ENCODE results near the gene NDUFAF2. TPM values are rescaled to one million over a fixed set of nuclear protein-coding genes. Genes with fewer than 3 reads are reported as not detected.
A peak's percentile ranks its signal among the peaks of the same experiment; 100 is the strongest.

NDUFAF2 gene
- total and polyA plus RNA-seq, 10 of the 15 experiments (the other 5 are each of a cell fraction or from before 2014, with no cell fraction given) = 22.4 to 121 (median 65.3) TPM

- TF ChIP-seq ZNF592 (IDR thresholded peaks at IDR 0.05) = peak; percentile 15; the same call in 1 of the 2 replicates
- TF ChIP-seq MTA2 (IDR thresholded peaks at IDR 0.05; ENCODE audit: low read depth) = peak; percentile 99
- TF ChIP-seq GATAD2B (conservative IDR thresholded peaks at IDR 0.05; ENCODE audit: low read depth) = peak; percentile 46; the same call in 1 of the 2 replicates
- no peak; the same call in 1 of the 2 replicates for TF ChIP-seq CBFB (IDR thresholded peaks at IDR 0.05; ENCODE audit: low read depth)
- TF ChIP-seq NFIC (IDR thresholded peaks at IDR 0.05; ENCODE audit: low read depth, low read length) = peak; percentile 86
- TF ChIP-seq CREB1 (IDR thresholded peaks at IDR 0.05; ENCODE audit: low read depth) = 0 out of 2 replicates have a peak, but pooled peaks have one; percentile 47
- TF ChIP-seq CUX1 (IDR thresholded peaks at IDR 0.05; ENCODE audit: insufficient replicate concordance, low read depth, low read length) = no peak
Observed at GRCh38 chr5:61202213-61202612, 257.2 kb downstream of the NDUFAF2 start (continued).

Other genes starting within 250 kb of the NDUFAF2 start
- 30.9 and 36.2 TPM in 2 replicates for gene DEPDC1B, start 245.0 kb upstream of the NDUFAF2 start, total RNA-seq (2014; rRNA removed)
- gene DEPDC1B, start 245.0 kb upstream of the NDUFAF2 start, total RNA-seq (2014; rRNA removed; fragmentation: Illumina TruSeq; extraction: Trizol) = 33.0 and 35.3 TPM in 2 replicates
- 33.1 and 35.7 TPM in 2 replicates for gene DEPDC1B, start 245.0 kb upstream of the NDUFAF2 start, total RNA-seq (2021)
- 55.6 and 79.8 TPM in 2 replicates for gene DEPDC1B, start 245.0 kb upstream of the NDUFAF2 start, polyA plus RNA-seq (2011; rRNA removed)
- 41.9 and 46.4 TPM in 2 replicates for gene DEPDC1B, start 245.0 kb upstream of the NDUFAF2 start, polyA plus RNA-seq (2014; fragmentation: Illumina TruSeq; extraction: Trizol)
- 10 to 100 TPM; 29.7 to 30.1 TPM for gene DEPDC1B, start 245.0 kb upstream of the NDUFAF2 start, polyA plus RNA-seq (2014; fragmentation: Nextera tagmentation; extraction: Ambion mirVana)
- gene DEPDC1B, start 245.0 kb upstream of the NDUFAF2 start, polyA plus RNA-seq (2014; rRNA removed) = 28.0 and 35.2 TPM in 2 replicates
- gene DEPDC1B, start 245.0 kb upstream of the NDUFAF2 start, polyA plus RNA-seq (2016; fragmentation: Nextera tagmentation; extraction: Ambion mirVana) = 10 to 100 TPM; 56.0 to 56.5 TPM
- gene ELOVL7, start 100.9 kb upstream of the NDUFAF2 start, total RNA-seq (2014; rRNA removed) = 0.68 and 1.3 TPM in 2 replicates
- 0.97 and 1.1 TPM in 2 replicates for gene ELOVL7, start 100.9 kb upstream of the NDUFAF2 start, total RNA-seq (2014; rRNA removed; fragmentation: Illumina TruSeq; extraction: Trizol)
- 0.95 and 1.1 TPM in 2 replicates for gene ELOVL7, start 100.9 kb upstream of the NDUFAF2 start, total RNA-seq (2021)
- gene ELOVL7, start 100.9 kb upstream of the NDUFAF2 start, polyA plus RNA-seq (2011; rRNA removed) = 0.27 and 1.0 TPM in 2 replicates
- 0.78 and 0.90 TPM in 2 replicates for gene ELOVL7, start 100.9 kb upstream of the NDUFAF2 start, polyA plus RNA-seq (2014; fragmentation: Illumina TruSeq; extraction: Trizol)
- gene ELOVL7, start 100.9 kb upstream of the NDUFAF2 start, polyA plus RNA-seq (2014; fragmentation: Nextera tagmentation; extraction: Ambion mirVana) = under 1 TPM; 0.26 to 0.27 TPM
- 0.44 and 1.1 TPM in 2 replicates for gene ELOVL7, start 100.9 kb upstream of the NDUFAF2 start, polyA plus RNA-seq (2014; rRNA removed)
- gene ELOVL7, start 100.9 kb upstream of the NDUFAF2 start, polyA plus RNA-seq (2016; fragmentation: Nextera tagmentation; extraction: Ambion mirVana) = 1 to 10 TPM; 1.1 to 1.2 TPM
- gene ERCC8, start 135 bp upstream of the NDUFAF2 start, total RNA-seq (2014; rRNA removed) = 16.1 and 20.3 TPM in 2 replicates
- gene ERCC8, start 135 bp upstream of the NDUFAF2 start, total RNA-seq (2014; rRNA removed; fragmentation: Illumina TruSeq; extraction: Trizol) = 20.9 and 21.7 TPM in 2 replicates
- gene ERCC8, start 135 bp upstream of the NDUFAF2 start, total RNA-seq (2021) = 11.9 and 12.4 TPM in 2 replicates
- 19.4 and 25.6 TPM in 2 replicates for gene ERCC8, start 135 bp upstream of the NDUFAF2 start, polyA plus RNA-seq (2011; rRNA removed)
- 13.9 and 17.1 TPM in 2 replicates for gene ERCC8, start 135 bp upstream of the NDUFAF2 start, polyA plus RNA-seq (2014; fragmentation: Illumina TruSeq; extraction: Trizol)
- gene ERCC8, start 135 bp upstream of the NDUFAF2 start, polyA plus RNA-seq (2014; fragmentation: Nextera tagmentation; extraction: Ambion mirVana) = 10 to 100 TPM; 16.8 to 31.2 TPM
- gene ERCC8, start 135 bp upstream of the NDUFAF2 start, polyA plus RNA-seq (2014; rRNA removed) = 9.2 and 10.4 TPM in 2 replicates
- gene ERCC8, start 135 bp upstream of the NDUFAF2 start, polyA plus RNA-seq (2016; fragmentation: Nextera tagmentation; extraction: Ambion mirVana) = 10 to 100 TPM; 15.2 to 16.8 TPM
- 54.4 and 59.3 TPM in 2 replicates for gene SMIM15, start 217.3 kb downstream of the NDUFAF2 start, total RNA-seq (2014; rRNA removed)
- gene SMIM15, start 217.3 kb downstream of the NDUFAF2 start, total RNA-seq (2014; rRNA removed; fragmentation: Illumina TruSeq; extraction: Trizol) = 45.1 and 46.1 TPM in 2 replicates
- 60.9 and 64.3 TPM in 2 replicates for gene SMIM15, start 217.3 kb downstream of the NDUFAF2 start, total RNA-seq (2021)
- 47.1 and 59.3 TPM in 2 replicates for gene SMIM15, start 217.3 kb downstream of the NDUFAF2 start, polyA plus RNA-seq (2011; rRNA removed)
- 83.3 and 106 TPM in 2 replicates for gene SMIM15, start 217.3 kb downstream of the NDUFAF2 start, polyA plus RNA-seq (2014; fragmentation: Illumina TruSeq; extraction: Trizol)
- 10 to 100 TPM; 13.8 to 18.7 TPM for gene SMIM15, start 217.3 kb downstream of the NDUFAF2 start, polyA plus RNA-seq (2014; fragmentation: Nextera tagmentation; extraction: Ambion mirVana)
- gene SMIM15, start 217.3 kb downstream of the NDUFAF2 start, polyA plus RNA-seq (2014; rRNA removed) = 49.4 and 53.5 TPM in 2 replicates
- gene SMIM15, start 217.3 kb downstream of the NDUFAF2 start, polyA plus RNA-seq (2016; fragmentation: Nextera tagmentation; extraction: Ambion mirVana) = 10 to 100 TPM; 73.7 to 74.7 TPM